Right atrium auricular region (tissue), 2 donors: ENCODE results near the gene TRMT2B. TPM values are rescaled to one million over a fixed set of nuclear protein-coding genes. Genes with fewer than 3 reads are reported as not detected.
"Not testable (repeated sequence)": the region's sequence is repeated elsewhere in the genome, so short reads cannot be mapped to it uniquely, and the experiment has no call there.

ENCODE experiments used
- DNase-seq: peaks from one replicate; pipeline ENCODE4 v3.0.0-alpha.2; 2019; ENCODE audit warnings: low spot score
- H3K27ac ChIP-seq, 2 donors: fragments of 200-600 bp; sonication (generic); 1 replicate in 1 of 2; 2 replicates in 1 of 2; pipeline ENCODE4 v1.5.1; 2016 to 2019
- H3K27me3 ChIP-seq, 2 donors: fragments of 200-600 bp; sonication (generic); one replicate each; pipeline versions ENCODE4 v1.5.1 to v1.6.0; 2017 to 2019
- H3K36me3 ChIP-seq: fragments of 200-600 bp; sonication (generic); one replicate; pipeline ENCODE4 v1.5.1; 2016
- H3K4me1 ChIP-seq, 2 donors: fragments of 200-600 bp; sonication (generic); one replicate each; pipeline versions ENCODE4 v1.5.1 to v1.6.0; 2017 to 2019
- H3K4me3 ChIP-seq, 2 donors: fragments of 200-600 bp; sonication (generic); 1 replicate in 1 of 2; 2 replicates in 1 of 2; pipeline ENCODE4 v1.5.1; 2017 to 2019; ENCODE audit warnings: mild to moderate bottlenecking in 1 of 2, moderate library complexity in 1 of 2
- H3K9me3 ChIP-seq, 2 donors: fragments of 200-600 bp; sonication (generic); one replicate each; pipeline ENCODE4 v1.5.1; 2019
- total RNA-seq, 2 donors: library from RNA; depleted of rRNA; stranded (reverse); fragments of >200 nt; gene quantifications; one replicate each; pipeline ENCODE4 v1.1.0, GENCODE V29; 2016
- TF ChIP-seq, protein P1 (sequence below), 2 donors: fragments of 200-600 bp; sonication (generic); IDR thresholded peaks; one replicate each; pipeline ENCODE4 v1.5.1; 2019; ENCODE audit warnings: antibody characterized with exemption in 2 of 2

TRMT2B gene
- total RNA-seq, 2 donors from 2014 or later, result 14.0 to 19.1 TPM

- H3K9me3 ChIP-seq, result no peaks in the 10 kb centered on the region
- TF ChIP-seq, protein P1, sequence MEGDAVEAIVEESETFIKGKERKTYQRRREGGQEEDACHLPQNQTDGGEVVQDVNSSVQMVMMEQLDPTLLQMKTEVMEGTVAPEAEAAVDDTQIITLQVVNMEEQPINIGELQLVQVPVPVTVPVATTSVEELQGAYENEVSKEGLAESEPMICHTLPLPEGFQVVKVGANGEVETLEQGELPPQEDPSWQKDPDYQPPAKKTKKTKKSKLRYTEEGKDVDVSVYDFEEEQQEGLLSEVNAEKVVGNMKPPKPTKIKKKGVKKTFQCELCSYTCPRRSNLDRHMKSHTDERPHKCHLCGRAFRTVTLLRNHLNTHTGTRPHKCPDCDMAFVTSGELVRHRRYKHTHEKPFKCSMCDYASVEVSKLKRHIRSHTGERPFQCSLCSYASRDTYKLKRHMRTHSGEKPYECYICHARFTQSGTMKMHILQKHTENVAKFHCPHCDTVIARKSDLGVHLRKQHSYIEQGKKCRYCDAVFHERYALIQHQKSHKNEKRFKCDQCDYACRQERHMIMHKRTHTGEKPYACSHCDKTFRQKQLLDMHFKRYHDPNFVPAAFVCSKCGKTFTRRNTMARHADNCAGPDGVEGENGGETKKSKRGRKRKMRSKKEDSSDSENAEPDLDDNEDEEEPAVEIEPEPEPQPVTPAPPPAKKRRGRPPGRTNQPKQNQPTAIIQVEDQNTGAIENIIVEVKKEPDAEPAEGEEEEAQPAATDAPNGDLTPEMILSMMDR (IDR thresholded peaks at IDR 0.05), result no peak
- H3K4me1 ChIP-seq, result no peaks in the 10 kb centered on the region
- no peak overlapping the region for H3K27ac ChIP-seq
- no peak overlapping the region for H3K4me3 ChIP-seq
- peaks cover 17% of the 10 kb centered on the region for H3K36me3 ChIP-seq
- no peaks in the 10 kb centered on the region for H3K27me3 ChIP-seq
- DNase-seq, result no peak
Measured at GRCh38 chrX:101022020-101022419, 29.9 kb downstream of the TRMT2B start.

- H3K27me3 ChIP-seq, DNase-seq, H3K9me3 ChIP-seq, H3K4me3 ChIP-seq, H3K4me1 ChIP-seq, H3K27ac ChIP-seq: not testable (repeated sequence)
- peaks cover 10% of the 10 kb centered on the region for H3K36me3 ChIP-seq
Measured at GRCh38 chrX:101012031-101012430, 39.9 kb downstream of the TRMT2B start.

DNA sequence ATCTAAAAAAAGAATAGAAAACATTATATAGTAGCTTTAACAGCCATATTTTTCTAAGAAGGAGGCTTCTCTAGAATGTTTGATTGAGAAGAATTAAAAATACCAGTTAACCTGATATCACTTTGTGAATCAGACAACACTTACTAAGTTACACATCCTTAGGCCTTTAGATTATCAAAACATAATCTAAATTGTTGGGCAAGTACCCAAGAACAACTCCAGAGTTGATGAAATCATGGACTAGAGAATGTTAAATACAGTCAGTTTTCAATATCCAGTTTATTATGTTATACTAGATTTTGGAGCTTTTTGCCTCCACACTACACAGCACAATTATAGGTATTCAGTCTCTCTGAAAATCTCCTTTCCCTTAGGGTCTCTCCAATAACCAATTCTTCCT lies 42.8 kb downstream of the TRMT2B start:
- Histone ChIP-seq H3K27me3 (no peaks in the 10 kb centered on the region), H3K27ac (no peak overlapping the region), H3K4me1 (no peaks in the 10 kb centered on the region), H3K36me3 (peaks cover 10% of the 10 kb centered on the region), H3K9me3 (no peaks in the 10 kb centered on the region), H3K4me3 (no peak overlapping the region)
- TF ChIP-seq, protein P1 (IDR thresholded peaks at IDR 0.05), result no peak
- DNase-seq, result no peak

GRCh38 chrX:100999451-100999850 lies 52.5 kb downstream of the TRMT2B start:
- Histone ChIP-seq H3K27me3 (no peaks in the 10 kb centered on the region), H3K36me3 (no peaks in the 10 kb centered on the region), H3K4me1 (no peaks in the 10 kb centered on the region), H3K9me3 (no peaks in the 10 kb centered on the region), H3K27ac (no peak overlapping the region), H3K4me3 (no peak overlapping the region)
- TF ChIP-seq, protein P1 (IDR thresholded peaks at IDR 0.05), result no peak
- DNase-seq, result no peak

GRCh38 chrX:100995469-100995868 lies 56.4 kb downstream of the TRMT2B start:
- Histone ChIP-seq H3K4me3 (no peak overlapping the region), H3K27ac (no peak overlapping the region)
- no peak for DNase-seq

GRCh38 chrX:100994352-100995281 lies 57.3 kb downstream of the TRMT2B start:
- Histone ChIP-seq H3K4me3 (no peak overlapping the region), H3K4me1 (no peaks in the 10 kb centered on the region), H3K27me3 (no peaks in the 10 kb centered on the region), H3K36me3 (no peaks in the 10 kb centered on the region), H3K9me3 (no peaks in the 10 kb centered on the region), H3K27ac (no peak overlapping the region)
- TF ChIP-seq, protein P1 (IDR thresholded peaks at IDR 0.05), result no peak
- DNase-seq, result no peak

More at GRCh38 chrX:100995469-100995868, 56.4 kb downstream of the TRMT2B start:
- Histone ChIP-seq H3K36me3 (no peaks in the 10 kb centered on the region), H3K9me3 (no peaks in the 10 kb centered on the region), H3K4me1 (no peaks in the 10 kb centered on the region), H3K27me3 (no peaks in the 10 kb centered on the region)
- TF ChIP-seq, protein P1 (IDR thresholded peaks at IDR 0.05), result no peak
